Measurements from ENCODE around the gene SLF2.

GRCh38 chr10:100912013-100912604 is 654 bp upstream of the SLF2 start:
- no peak for TF ChIP-seq CTCF (IDR thresholded peaks at IDR 0.05)
- TF ChIP-seq EP300 (IDR thresholded peaks at IDR 0.05) = no peak
- no peak for TF ChIP-seq POLR2AphosphoS5 (IDR thresholded peaks at IDR 0.05)

Measured in stomach (tissue), 4 donors.